NCI-H1417 treated with DMSO at 0.1 percent for 48 hours (cell line): Measurements from ENCODE around the gene SYT12.

Experiments
- DNase-seq: peaks from one replicate; lab custom pipeline; 2025; lab: John Stamatoyannopoulos, UW

The SYT12 gene

DNA sequence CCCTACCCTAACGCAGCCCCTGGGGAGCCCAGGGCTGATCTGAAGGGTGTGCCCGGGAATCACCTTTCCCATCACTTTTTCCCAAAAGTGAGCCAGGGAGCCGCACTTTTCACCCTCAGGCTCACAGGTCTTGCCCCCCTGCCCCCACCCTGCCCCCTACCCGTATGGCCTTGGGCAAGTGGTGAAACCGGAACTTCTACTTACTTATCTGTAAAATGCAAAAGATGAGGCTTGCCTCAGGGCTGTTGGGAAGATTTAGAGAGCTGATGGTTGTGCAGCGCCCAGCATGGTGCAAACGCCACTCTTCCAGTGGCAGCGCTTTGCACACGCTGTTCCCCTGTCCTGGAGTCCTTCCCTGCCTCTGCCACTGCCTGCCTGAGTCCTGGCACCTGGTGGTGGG is 8.0 kb downstream of the SYT12 start:
- no peak for DNase-seq

- DNase-seq, result no peak
Measured at GRCh38 chr11:67031791-67032561, 9.0 kb downstream of the SYT12 start.

- DNase-seq, result no peak
Measured at GRCh38 chr11:67032830-67033551, 10.1 kb downstream of the SYT12 start.

DNA sequence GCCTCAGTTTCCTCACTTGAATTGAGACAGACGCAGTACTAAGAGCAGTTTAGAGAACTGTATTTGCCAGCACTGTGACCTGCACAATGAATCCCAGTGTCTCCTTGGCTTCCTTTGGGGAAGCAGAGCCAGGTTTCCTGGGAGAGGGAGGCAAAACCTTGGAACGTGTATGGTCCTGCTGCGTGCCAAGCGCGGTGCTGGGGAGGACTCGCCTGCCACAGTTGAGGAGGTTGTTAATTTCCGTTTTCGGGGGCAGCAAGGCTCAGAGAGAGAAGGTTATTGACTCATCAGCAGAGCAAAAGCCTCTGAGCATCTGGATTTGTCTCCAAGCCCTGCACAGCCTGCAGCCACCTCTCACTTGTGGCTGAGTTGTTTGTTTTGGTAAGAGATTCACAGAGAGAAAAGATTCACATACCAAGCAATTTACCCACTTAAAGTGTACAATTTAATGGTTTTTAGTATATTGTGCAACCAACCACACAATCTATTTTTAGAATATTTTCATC is 10.8 kb downstream of the SYT12 start:
- DNase-seq, result no peak

DNA sequence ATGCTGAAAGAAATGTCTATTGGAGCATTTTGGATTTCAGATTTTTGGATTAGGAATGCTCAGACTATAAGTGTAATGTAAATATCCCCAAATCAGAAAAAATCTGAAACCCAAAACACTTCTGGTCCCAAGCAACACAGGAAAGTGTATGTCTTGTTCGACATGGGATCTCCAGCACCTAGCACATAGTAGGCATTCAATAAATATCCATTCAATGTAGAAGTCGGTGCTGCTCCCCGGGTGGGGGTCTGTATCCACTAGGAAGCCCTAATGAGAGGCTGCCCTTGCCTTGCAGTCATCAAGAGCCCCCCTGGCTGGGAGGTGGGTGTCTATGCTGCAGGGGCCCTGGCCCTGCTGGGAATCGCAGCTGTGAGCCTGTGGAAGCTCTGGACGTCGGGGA is 11.4 kb downstream of the SYT12 start:
- no peak for DNase-seq

DNA sequence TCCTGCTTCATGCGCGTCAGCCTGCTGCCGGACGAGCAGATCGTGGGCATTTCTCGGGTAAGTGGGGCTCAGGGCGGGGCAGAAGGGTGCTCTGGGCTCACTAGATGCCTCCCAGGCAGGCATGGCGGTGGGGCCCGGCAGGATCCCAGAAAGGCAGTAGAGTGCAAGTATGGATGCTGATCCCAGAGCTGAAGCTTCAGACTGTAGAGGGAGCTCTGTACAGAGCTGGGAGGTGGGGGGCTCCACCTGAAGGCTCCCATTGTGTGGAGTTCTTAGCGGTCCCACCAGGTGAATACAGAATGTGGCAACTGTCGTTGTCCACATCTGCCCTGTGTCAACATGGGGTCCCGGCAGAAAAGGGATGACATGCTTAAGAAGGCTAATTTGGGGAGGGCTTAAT is 17.2 kb downstream of the SYT12 start:
- no peak for DNase-seq

- DNase-seq, result no peak
Measured at GRCh38 chr11:67041602-67042001, 18.7 kb downstream of the SYT12 start.

DNA sequence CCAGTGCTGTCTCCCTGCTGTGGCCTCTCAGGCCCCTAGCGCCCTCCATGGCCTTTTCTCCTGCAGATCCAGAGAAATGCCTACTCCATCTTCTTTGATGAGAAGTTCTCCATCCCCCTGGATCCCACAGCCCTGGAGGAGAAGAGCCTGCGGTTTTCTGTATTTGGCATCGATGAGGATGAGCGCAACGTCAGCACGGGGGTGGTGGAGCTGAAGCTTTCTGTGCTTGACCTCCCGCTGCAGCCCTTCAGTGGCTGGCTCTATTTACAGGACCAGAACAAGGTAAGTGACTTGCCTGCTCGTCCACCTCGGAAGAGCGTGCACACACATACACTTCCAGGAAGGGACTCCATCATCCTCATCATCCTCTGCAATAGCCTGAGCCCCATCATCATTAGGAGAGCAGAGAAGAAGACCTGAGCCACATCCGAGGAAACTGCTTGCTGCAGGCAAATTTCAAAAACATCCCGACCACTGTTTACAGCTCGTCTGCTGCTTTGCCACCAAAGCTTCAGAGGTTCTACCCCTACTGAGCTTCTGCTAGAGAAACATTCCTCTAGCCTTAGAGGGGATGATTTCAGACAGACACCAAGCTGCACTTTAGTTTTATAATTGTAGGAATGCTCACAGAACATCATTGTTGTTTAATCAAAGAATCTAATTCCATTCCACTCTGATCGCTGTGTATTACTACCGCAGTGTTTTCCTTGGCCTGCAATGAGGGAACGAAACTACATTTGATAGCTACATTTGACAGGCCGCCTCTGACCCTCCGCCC is 20.8 kb downstream of the SYT12 start:
- DNase-seq, result no peak

GRCh38 chr11:67044496-67044895 is 21.6 kb downstream of the SYT12 start:
- DNase-seq, result no peak

DNA sequence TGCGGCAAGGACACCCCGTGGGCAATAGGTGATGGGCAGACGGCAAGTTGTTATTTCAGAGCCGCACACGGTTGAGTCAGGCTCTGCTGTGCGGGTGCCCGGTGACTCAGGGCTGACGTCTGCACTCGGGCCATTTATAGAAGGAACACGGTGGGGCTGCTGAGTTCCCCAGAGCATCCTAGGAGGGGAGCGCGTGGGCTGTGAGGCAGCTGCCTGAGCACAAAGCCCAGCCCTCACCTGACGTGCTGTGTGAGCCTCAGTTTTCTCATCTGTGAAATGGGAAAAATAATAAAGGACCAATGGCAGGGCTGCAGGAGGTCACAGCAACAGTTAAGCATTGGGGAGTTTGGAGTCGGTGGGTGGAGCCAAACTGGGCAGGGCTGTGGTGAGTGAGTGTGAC is 22.4 kb downstream of the SYT12 start:
- DNase-seq, result no peak

- DNase-seq, result no peak
Measured at GRCh38 chr11:67048515-67049130, 25.7 kb downstream of the SYT12 start.

GRCh38 chr11:67050139-67050538 is 27.2 kb downstream of the SYT12 start:
- DNase-seq, result no peak

GRCh38 chr11:67051180-67051893 is 28.4 kb downstream of the SYT12 start:
- no peak for DNase-seq

DNA sequence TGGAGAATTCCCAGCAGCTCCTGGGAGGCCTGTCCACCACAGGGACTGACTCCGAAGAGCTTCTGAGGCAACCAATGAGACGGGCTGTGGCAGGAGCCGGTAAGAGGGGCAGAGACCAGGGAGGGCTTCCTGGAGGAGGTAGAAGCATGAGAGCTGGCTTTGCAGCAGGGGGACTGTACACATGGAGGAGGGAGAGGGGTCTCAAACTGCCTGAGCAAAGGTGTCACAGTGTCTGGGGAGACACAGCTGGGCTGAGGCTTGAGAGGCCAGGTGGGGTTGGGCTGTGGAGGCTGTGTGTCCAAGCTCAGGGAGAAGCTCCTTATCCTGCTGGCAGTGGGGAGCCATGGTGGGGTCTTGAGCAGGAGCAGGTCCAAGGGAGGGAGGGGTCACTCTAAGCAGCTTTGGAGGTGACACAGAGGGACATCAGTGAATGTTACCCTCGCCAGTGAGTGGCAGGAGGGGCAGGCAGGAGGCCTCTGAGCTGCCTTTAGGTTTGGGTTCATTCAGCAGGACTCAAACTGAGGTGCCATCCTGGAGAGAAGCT is 29.1 kb downstream of the SYT12 start:
- DNase-seq, result no peak

DNA sequence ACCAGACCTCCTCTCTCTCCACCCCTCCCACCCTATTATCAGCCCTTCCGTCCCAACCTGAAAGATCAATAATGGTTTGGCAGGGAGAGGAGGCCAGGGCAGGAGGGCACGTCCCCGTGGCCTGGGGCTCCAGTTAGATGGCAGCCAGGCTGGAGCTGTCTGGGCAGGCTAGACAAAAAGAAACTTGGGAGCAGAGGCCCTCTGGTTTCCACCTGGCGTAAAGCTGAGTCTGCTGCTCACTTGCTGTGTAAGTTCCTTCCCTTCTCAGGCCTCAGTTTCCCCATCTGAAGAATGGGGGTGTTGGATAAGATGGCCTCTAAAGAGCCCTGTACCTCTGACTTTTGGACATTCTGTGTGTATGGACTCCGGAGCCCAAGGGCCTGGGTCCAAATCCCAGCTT is 30.0 kb downstream of the SYT12 start:
- DNase-seq, result no peak

DNA sequence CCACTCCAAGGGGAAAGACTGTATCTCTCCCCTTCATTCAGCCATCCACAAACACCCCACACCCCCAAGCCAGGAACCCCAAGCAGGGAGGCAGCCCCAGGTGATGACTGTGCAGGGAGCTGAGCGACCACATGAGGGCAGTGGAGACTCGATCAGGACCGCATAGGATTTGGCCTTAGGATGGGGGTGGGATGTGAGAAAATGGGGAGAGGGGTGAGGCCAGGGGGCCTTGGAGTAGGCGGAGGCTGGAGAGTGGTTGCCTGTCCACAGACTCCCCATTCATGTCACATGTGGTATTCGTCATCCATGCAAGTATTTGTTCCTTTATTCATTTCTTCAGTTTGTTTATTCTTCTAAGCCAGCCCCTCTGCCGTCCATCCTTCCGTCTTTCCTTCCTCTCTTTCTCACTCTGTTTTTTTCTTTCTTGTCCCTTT is 31.0 kb downstream of the SYT12 start:
- no peak for DNase-seq

DNA sequence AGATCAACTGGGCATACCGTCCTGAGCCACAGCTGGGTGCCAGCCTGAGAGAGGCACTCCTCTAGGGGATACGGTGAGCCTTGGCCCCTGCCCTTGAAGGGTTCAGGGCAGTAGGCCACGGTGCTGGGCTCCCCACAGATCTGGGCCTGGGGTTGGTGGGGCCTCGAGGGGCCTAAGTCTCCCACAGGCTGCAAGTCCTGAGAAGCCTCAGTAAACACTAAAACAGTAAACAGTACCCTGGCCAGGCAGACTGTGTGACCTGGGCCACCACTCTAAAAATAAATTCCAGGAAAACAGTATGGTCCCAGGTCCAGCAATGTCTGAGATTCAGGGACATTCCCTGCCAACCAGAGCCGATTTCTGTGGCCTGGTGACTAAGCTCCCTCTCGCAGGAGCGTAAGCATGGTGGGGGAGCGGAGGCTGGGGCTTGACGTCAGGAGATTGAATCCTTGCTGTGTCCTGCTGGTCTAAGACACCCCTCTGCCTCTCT is 31.5 kb downstream of the SYT12 start:
- no peak for DNase-seq

- peak; percentile 78 for DNase-seq
Measured at GRCh38 chr11:67054836-67055523, 32.0 kb downstream of the SYT12 start.

- DNase-seq, result no peak
Measured at GRCh38 chr11:67055812-67056211, 32.9 kb downstream of the SYT12 start.
